Activated naive CD8-positive, alpha-beta T cell treated with anti-CD3 and anti-CD28 coated beads, Interleukin-2, amount 50 U/mL, for 16 hours (primary cell): ENCODE measurements around the gene GORASP1.

ENCODE experiments used
- DNase-seq: peaks from one replicate; pipeline ENCODE4 v3.0.0-alpha.2; 2020; ENCODE audit warnings: low read depth, low spot score

The GORASP1 gene

DNA sequence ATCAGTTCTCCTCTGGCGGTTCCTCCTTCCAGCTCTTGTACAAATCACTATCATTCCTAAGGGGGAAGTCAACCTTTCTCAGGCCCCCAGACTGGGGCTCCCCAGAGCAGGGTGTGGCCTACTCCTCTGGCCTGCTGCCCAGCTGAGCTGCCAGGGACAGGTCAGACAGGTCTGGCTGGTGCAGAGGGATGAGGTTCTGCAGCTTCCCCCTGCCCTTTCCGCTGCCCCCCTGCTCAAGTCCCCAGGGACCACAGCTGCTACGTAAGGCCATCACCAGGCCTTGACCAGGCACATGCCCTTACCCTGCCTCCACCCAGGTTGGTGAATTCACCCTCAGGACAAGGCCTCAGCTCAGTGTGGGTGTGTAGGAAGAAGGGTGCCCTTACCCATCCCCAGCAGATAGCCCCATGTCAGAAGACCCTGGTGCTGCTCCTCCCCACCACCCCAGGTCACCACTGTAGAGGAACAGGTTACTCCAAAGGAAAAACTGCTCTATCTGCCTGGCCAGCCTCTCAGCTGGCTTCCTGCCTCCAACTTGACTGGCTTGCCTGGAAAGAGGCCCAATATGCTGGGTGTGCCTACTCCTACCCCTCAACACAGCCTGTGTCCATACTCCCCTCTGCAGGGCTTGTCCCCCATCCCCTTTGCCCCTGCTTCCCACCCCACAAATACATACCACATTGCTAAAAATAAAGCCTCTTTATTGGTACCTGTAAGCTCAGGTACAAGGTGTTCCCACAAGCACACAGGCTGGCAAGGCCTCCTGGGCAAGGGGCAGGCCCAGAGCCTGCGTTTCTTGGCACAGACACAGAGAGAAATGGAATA lies 34.0 kb upstream of the GORASP1 start:
- no peak for DNase-seq

GRCh38 chr3:39140341-39140971 lies 33.0 kb upstream of the GORASP1 start:
- no peak for DNase-seq

DNA sequence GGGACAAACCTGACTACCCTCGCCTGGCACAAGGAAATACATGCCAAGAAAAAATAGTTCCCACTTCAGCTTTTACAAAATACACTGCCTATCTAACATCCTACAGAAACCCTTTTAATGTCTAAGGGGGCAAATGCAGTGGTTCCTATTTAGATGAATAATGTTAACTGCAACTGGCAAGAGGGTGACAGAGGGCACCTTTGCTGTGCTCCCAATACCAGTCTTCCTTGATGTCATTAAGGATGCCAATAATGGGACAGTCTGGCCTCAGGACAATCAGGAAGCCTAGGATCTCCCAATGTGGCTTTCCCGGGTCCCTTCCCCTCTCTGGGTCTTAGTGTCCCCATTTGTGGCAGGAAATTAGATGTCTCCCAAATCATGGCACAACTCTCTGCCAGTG lies 32.0 kb upstream of the GORASP1 start:
- DNase-seq, result no peak

GRCh38 chr3:39138804-39139415 lies 31.5 kb upstream of the GORASP1 start:
- DNase-seq, result no peak

DNA sequence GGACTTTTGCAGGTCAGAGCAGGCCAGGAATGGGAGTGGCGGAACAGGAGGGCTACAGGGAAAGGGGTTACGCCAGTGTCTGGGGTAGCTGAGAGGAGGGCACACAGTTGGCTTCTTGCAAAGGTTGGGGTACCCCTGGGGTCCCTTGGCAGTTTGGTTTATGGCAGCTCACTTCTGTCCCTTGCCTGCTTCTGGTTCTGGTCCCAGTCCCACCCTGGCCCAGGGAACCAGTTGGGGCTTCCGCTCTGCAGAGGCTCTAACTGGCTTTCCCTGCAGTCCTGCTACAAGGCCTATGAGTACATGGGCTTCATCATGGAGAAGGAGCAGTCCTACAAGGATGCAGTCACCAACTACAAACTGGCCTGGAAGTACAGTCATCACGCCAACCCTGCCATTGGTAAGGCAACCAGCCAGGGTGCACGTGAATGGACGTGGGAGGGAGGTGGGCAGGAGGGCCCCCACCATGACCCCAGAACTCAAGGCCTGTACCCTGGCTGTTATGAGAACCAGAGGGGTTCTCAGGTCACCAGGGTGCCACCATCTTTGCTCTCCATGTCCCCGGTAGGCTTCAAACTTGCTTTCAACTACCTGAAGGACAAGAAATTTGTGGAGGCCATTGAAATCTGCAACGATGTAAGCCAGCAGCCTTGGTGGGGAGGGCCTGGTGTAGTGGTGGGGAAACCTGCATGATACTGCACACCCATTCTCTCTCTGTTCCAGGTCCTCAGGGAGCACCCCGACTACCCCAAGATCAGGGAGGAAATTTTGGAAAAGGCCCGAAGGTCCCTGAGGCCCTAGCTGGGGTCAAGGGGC lies 30.8 kb upstream of the GORASP1 start:
- DNase-seq, result no peak

GRCh38 chr3:39137435-39137936 lies 30.1 kb upstream of the GORASP1 start:
- no peak for DNase-seq

GRCh38 chr3:39136533-39137434 lies 29.4 kb upstream of the GORASP1 start:
- DNase-seq, result no peak

DNA sequence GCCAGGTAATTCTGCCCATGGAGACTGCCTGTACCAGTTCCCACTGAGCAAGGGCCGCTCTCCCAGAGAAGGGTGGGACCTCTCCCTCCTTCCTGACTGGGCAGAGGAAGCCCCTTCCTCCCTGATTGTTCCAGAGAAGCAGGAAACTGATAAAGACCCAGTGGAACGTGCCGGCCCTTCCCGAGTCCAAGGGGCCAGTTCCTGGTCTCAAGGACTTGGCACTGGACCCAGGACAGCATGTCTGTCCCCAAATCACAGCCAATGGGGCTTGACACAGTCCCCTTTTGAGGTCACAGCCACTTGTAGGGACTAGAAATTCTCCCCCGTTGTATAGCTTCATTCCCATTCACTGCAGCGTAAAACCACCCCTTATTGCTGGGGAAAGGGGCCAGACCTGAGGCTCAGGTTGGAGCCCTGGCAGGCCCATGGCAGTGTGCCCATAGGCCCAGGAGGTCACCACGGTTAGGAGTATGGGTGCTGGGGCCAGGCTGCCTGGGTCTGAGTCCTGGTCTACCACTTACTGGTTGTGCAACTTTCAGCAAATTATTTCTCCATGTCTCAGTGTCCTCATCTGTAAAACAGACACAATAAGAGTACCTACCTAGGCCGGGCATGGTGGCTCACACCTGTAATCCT lies 27.9 kb upstream of the GORASP1 start:
- no peak for DNase-seq

GRCh38 chr3:39134305-39134704 lies 26.9 kb upstream of the GORASP1 start:
- DNase-seq, result no peak

GRCh38 chr3:39133822-39134221 lies 26.4 kb upstream of the GORASP1 start:
- no peak for DNase-seq

DNA sequence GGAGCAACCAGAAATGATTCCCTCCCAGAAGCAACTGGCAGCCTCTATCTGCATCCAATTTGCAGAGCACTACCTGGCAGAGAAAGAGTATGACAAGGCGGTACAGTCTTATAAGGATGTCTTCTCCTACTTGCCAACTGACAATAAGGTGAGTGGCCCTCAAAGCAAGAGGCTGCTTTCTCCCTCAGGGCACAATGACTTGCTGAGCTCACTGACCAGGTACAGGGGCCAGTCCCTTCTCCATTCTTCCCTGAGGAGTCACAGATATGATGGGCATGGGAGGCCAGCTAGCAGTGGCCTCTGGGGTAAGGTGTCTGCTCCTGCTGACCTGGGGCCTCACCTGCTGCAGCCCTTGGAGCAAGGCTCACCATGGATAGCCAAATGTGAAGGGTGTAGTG lies 25.7 kb upstream of the GORASP1 start:
- no peak for DNase-seq

DNA sequence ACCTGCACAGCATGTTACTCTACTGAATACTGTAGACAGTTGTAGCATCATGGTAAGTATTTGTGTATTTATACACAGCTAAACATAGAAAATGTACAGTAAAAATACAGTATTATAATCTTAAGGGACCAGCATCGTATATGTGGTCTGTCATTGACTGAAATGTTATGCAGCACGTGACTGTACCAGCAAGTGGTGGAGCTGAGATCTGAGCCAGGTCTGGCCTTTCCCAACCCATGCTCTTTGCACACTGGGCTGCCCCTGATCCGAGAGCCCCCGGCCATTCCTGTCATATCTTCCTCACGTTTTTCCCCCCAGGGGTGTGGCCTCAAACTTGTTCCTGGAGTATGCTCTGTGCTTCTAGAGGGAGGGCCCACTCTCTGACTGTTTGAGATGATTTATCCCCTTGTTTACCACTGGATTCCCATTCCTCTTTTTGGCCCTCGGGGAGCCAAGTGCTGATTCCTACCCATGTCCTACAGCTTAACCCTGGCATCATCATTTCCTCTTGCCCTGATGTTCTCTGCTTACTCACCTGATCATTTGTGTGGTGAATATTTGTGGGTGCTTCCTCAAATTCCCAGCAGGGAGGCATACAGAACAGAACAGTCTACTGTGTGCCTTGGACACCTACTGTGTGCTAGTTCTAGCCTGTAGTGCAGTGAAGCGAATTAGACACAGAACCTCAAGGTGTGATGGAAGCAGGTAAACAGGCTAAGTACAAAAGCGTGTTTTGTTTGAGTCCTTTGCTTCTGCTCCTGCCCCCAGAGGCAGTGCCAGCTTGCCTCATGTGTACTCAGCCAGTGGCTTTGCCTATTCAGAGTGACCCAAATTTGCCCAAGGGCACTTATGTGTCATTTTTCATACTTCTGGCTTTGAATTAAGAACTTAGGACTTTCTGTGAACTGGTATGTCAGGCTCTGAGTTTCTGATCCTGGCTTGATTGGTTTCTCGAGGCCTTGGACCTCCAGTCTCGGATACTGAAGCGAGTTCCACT lies 25.0 kb upstream of the GORASP1 start:
- no peak for DNase-seq

- DNase-seq, result no peak
Measured at GRCh38 chr3:39130693-39131265, 23.4 kb upstream of the GORASP1 start.

DNA sequence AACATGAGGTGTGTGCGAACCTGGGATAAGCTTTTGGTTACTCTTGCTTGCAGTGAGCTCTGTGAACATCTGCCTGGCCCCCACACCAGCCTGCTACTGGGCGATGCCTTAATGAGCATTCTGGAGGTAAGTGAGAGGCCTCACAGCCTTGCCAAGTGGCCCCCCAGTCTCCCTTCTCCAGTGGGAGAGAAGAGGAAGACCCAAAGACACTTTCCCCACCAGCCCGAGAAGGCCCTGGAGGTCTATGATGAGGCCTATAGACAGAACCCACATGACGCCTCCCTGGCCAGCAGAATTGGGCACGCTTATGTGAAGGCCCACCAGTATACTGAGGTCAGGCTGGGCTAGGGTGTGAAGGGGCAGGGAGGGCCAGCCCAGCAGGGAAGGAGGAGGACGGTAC lies 22.6 kb upstream of the GORASP1 start:
- no peak for DNase-seq

- DNase-seq, result no peak
Measured at GRCh38 chr3:39128951-39129350, 21.5 kb upstream of the GORASP1 start.

- no peak for DNase-seq
Measured at GRCh38 chr3:39127908-39128304, 20.5 kb upstream of the GORASP1 start.

GRCh38 chr3:39127269-39127907 lies 20.0 kb upstream of the GORASP1 start:
- no peak for DNase-seq

DNA sequence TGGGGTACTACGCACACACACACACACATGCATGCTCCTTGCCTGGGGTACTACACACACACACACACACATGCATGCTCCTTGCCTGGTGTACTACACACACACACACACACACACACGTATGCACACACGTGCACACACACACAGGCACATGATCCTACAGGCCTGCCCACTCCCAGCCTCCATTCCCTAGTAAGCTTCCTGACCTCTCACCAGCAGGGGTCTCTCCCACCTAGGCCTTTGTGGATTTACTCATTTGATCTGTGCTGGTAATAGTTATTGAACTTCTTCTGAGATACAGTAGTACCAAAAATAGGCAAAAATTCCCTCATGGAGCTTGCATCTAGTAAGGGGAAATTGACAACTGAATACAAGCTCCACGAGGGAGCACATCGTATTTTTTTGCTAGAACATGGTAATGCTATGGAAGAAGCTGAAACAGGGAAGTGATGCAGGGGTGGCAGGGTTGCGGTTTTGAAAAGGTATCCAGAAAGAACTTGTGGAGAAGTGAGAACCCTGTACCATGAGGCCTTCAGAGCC lies 19.2 kb upstream of the GORASP1 start:
- DNase-seq, result no peak
